Measurements from ENCODE around the gene CHST4. TPM values are rescaled to one million over a fixed set of nuclear protein-coding genes. Genes with fewer than 3 reads are reported as not detected.
A peak's percentile ranks its signal among the peaks of the same experiment; 100 is the strongest.
"Not testable (repeated sequence)": the region's sequence is repeated elsewhere in the genome, so short reads cannot be mapped to it uniquely, and the experiment has no call there.

Gene CHST4
- total RNA-seq, 1 donor from 2014 or later: 0.12 TPM

- no peak for DNase-seq (ENCODE audit: low read depth)
- peak; percentile 13 for TF ChIP-seq CTCF (conservative IDR thresholded peaks at IDR 0.05; ENCODE audit: low read depth, low read length)
- no peak overlapping the region for H3K4me3 ChIP-seq (ENCODE audit: low read depth, low read length)
These were observed 25.3 kb upstream of the CHST4 start for GRCh38 chr16:71500964-71501363.

GRCh38 chr16:71501547-71501946 is 24.7 kb upstream of the CHST4 start:
- TF ChIP-seq CTCF (conservative IDR thresholded peaks at IDR 0.05; ENCODE audit: low read depth, low read length): peak; percentile 33
- H3K4me3 ChIP-seq (ENCODE audit: low read depth, low read length): no peak overlapping the region
- DNase-seq (ENCODE audit: low read depth): peak; percentile 2

- not testable (repeated sequence) for H3K4me3 ChIP-seq (ENCODE audit: low read depth, low read length); DNase-seq (ENCODE audit: low read depth)
These were observed 22.2 kb upstream of the CHST4 start for GRCh38 chr16:71504051-71504450.

GRCh38 chr16:71504901-71505300 is 21.3 kb upstream of the CHST4 start:
- no peak overlapping the region for H3K4me3 ChIP-seq (ENCODE audit: low read depth, low read length)
- no peak for TF ChIP-seq CTCF (conservative IDR thresholded peaks at IDR 0.05; ENCODE audit: low read depth, low read length)
- DNase-seq (ENCODE audit: low read depth): no peak

GRCh38 chr16:71507061-71507460 is 19.2 kb upstream of the CHST4 start:
- DNase-seq (ENCODE audit: low read depth): no peak
- H3K4me3 ChIP-seq (ENCODE audit: low read depth, low read length): no peak overlapping the region
- TF ChIP-seq CTCF (conservative IDR thresholded peaks at IDR 0.05; ENCODE audit: low read depth, low read length): no peak

GRCh38 chr16:71513302-71513701 is 12.9 kb upstream of the CHST4 start:
- no peak overlapping the region for H3K4me3 ChIP-seq (ENCODE audit: low read depth, low read length)
- DNase-seq (ENCODE audit: low read depth): no peak
- TF ChIP-seq CTCF (conservative IDR thresholded peaks at IDR 0.05; ENCODE audit: low read depth, low read length): no peak

GRCh38 chr16:71514476-71514875 is 11.8 kb upstream of the CHST4 start:
- no peak overlapping the region for H3K4me3 ChIP-seq (ENCODE audit: low read depth, low read length)
- TF ChIP-seq CTCF (conservative IDR thresholded peaks at IDR 0.05; ENCODE audit: low read depth, low read length): no peak
- no peak for DNase-seq (ENCODE audit: low read depth)

GRCh38 chr16:71515026-71515425 is 11.2 kb upstream of the CHST4 start:
- no peak for TF ChIP-seq CTCF (conservative IDR thresholded peaks at IDR 0.05; ENCODE audit: low read depth, low read length)
- no peak overlapping the region for H3K4me3 ChIP-seq (ENCODE audit: low read depth, low read length)
- no peak for DNase-seq (ENCODE audit: low read depth)

Measured in epithelial cell of proximal tubule (primary cell).